ENCODE data around the gene COL6A5. TPM values are rescaled to one million over a fixed set of nuclear protein-coding genes. Genes with fewer than 3 reads are reported as not detected.

The COL6A5 gene
- total RNA-seq, 2 donors from 2014 or later = not detected

DNA sequence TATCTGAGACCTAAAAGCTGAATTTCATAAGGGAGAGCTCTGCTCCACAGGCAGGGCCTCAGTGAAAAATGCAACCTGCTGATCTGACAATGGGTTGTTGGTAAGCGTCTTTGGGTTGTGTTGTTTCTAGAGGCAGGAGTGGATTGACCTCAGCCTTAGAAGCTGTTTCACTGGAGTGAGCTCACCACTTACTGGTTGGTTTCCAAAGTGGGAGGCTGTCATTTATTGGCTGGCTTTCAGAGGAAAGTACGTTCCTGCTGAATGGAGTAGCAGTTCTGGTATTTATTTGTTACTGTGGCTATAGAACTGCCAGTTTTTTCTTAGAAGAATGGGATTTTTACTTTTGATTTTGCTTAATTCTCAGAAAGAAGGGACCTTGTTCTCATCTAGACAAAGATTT lies 29.3 kb upstream of the COL6A5 start:
- TF ChIP-seq, protein P1, sequence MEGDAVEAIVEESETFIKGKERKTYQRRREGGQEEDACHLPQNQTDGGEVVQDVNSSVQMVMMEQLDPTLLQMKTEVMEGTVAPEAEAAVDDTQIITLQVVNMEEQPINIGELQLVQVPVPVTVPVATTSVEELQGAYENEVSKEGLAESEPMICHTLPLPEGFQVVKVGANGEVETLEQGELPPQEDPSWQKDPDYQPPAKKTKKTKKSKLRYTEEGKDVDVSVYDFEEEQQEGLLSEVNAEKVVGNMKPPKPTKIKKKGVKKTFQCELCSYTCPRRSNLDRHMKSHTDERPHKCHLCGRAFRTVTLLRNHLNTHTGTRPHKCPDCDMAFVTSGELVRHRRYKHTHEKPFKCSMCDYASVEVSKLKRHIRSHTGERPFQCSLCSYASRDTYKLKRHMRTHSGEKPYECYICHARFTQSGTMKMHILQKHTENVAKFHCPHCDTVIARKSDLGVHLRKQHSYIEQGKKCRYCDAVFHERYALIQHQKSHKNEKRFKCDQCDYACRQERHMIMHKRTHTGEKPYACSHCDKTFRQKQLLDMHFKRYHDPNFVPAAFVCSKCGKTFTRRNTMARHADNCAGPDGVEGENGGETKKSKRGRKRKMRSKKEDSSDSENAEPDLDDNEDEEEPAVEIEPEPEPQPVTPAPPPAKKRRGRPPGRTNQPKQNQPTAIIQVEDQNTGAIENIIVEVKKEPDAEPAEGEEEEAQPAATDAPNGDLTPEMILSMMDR (IDR thresholded peaks at IDR 0.05) = no peak
- H3K36me3 ChIP-seq = no peaks in the 10 kb centered on the region
- peaks cover 0 to 6% of the 10 kb centered on the region in 2 donors for H3K9me3 ChIP-seq
- no peak overlapping the region for H3K4me3 ChIP-seq
- no peaks in the 10 kb centered on the region for H3K27me3 ChIP-seq
- no peaks in the 10 kb centered on the region for H3K4me1 ChIP-seq
- no peak overlapping the region for H3K27ac ChIP-seq
- DNase-seq (ENCODE audit: low spot score) = no peak

DNA sequence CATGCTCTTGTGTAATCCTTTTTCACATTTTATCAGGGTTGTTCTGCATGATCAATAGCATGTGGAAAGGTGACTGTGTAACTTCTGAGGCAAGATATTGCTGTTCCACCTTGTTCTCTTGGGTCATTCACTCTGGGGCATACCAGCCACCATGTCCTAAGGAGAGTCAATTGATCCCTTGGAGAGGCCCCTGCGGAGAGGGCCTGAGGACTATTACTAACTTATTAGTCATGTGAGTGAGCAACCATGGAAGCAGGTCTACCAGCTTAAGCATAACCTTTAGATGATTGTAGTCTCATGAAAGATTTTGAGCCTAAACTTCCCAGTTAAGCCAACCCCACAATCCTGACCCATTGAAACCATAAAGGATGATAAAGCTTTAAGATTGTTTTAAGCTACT lies 22.0 kb upstream of the COL6A5 start:
- Histone ChIP-seq H3K27me3 (no peaks in the 10 kb centered on the region), H3K9me3 (peaks cover 0 to 16% of the 10 kb centered on the region in 2 donors), H3K36me3 (no peaks in the 10 kb centered on the region), H3K4me3 (no peak overlapping the region), H3K27ac (no peak overlapping the region), H3K4me1 (no peaks in the 10 kb centered on the region)
- TF ChIP-seq, protein P1 (IDR thresholded peaks at IDR 0.05) = no peak
- DNase-seq (ENCODE audit: low spot score) = no peak

DNA sequence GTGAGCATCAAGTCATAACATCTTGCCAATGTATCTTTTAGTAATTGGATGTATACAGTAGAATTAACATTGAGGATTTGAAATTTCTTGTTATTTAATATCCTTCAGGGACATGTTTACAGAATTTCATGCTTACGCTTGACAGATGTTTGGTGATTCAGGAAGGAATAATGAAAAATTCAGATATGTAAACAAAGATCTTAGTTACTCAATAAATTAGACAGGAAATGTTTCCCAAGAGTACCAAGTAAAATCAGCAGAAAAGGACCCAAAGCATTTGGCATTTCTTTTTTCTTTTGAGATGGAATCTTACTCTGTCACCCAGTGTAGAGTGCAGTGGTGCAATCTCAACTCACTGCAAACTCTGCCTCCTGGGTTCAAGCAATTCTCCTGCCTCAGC lies 4.7 kb upstream of the COL6A5 start:
- H3K27me3 ChIP-seq = peaks cover 0 to 1% of the 10 kb centered on the region in 2 donors
- TF ChIP-seq, protein P1 (IDR thresholded peaks at IDR 0.05) = no peak
- H3K4me1 ChIP-seq = no peaks in the 10 kb centered on the region
- H3K27ac ChIP-seq = no peak overlapping the region
- H3K9me3 ChIP-seq = peaks cover 0 to 15% of the 10 kb centered on the region in 2 donors
- H3K4me3 ChIP-seq = no peak overlapping the region
- DNase-seq (ENCODE audit: low spot score) = no peak
- no peaks in the 10 kb centered on the region for H3K36me3 ChIP-seq

DNA sequence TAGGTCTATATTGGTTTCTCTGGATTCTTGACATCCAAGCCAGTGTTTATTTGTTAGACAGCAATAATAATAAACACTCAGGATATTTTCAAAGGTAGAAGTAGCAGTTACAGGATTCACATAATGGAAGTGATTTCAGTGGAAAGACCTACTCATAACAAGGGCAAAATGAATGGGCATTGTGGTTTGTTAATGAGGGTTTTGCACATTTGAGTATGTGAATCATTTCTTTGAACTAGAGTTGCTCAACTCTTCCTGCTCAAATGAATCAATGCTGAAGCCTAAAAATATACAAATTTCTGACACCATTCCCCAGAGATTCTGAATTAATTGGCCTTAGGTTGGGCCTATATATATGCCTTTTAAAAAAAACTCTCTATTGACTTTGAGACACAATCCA lies 4.1 kb upstream of the COL6A5 start:
- Histone ChIP-seq H3K4me1 (no peaks in the 10 kb centered on the region), H3K27me3 (peaks cover 0 to 7% of the 10 kb centered on the region in 2 donors), H3K27ac (no peak overlapping the region)

DNA sequence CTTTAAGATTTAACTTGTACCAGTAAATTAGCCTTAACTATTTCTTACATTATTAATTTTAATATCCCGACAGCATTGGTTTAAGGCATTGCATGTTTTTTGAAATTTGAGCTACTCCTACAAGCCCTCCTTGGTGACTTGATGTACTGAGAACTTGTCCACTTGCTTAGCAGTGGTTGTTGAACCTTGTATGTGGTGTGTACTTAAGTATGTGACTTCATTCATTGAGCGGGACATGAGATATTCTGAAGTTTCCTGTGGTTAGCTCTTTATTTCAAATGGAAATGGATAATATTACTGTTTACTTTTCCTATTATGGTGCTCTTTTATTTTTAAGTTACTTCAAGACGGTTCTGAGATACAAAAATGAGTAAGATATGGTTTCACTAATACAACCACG lies 3.6 kb upstream of the COL6A5 start:
- TF ChIP-seq, protein P1 (IDR thresholded peaks at IDR 0.05) = no peak
- peaks cover 0 to 7% of the 10 kb centered on the region in 2 donors for H3K27me3 ChIP-seq
- H3K27ac ChIP-seq = no peak overlapping the region
- H3K9me3 ChIP-seq = peaks cover 0 to 8% of the 10 kb centered on the region in 2 donors
- H3K4me1 ChIP-seq = no peaks in the 10 kb centered on the region
- DNase-seq (ENCODE audit: low spot score) = no peak
- no peaks in the 10 kb centered on the region for H3K36me3 ChIP-seq
- H3K4me3 ChIP-seq = no peak overlapping the region

More for the DNA sequence above, 4.1 kb upstream of the COL6A5 start:
- no peak for DNase-seq (ENCODE audit: low spot score)
- H3K9me3 ChIP-seq = peaks cover 0 to 9% of the 10 kb centered on the region in 2 donors
- H3K4me3 ChIP-seq = no peak overlapping the region
- H3K36me3 ChIP-seq = no peaks in the 10 kb centered on the region
- TF ChIP-seq, protein P1 (IDR thresholded peaks at IDR 0.05) = no peak

All from right atrium auricular region (tissue), 2 donors.